Left renal cortex interstitium (tissue), 4 donors: ENCODE measurements around the gene SEMA5B. TPM values are rescaled to one million over a fixed set of nuclear protein-coding genes. Genes with fewer than 3 reads are reported as not detected.

Experiments used
- DNase-seq, 4 donors: peaks; one replicate each; pipeline ENCODE4 v3.0.0-alpha.2; 2013; ENCODE audit warnings: low read depth in 4 of 4, low spot score in 2 of 4, missing footprints in 1 of 4
- polyA plus RNA-seq, 4 donors: library from polyadenylated mRNA; unstranded; fragments of 120-200 nt; gene quantifications; one replicate each; pipeline ENCODE4 v1.2.1, GENCODE V29; 2013; ENCODE audit not compliant: insufficient read length in 4 of 4

Gene SEMA5B
- polyA plus RNA-seq, 4 donors, result 22.3 to 30.1 (median 25.6) TPM

- DNase-seq, result no peak
Measured at GRCh38 chr3:122930063-122930997, 97.2 kb downstream of the SEMA5B start.

DNA sequence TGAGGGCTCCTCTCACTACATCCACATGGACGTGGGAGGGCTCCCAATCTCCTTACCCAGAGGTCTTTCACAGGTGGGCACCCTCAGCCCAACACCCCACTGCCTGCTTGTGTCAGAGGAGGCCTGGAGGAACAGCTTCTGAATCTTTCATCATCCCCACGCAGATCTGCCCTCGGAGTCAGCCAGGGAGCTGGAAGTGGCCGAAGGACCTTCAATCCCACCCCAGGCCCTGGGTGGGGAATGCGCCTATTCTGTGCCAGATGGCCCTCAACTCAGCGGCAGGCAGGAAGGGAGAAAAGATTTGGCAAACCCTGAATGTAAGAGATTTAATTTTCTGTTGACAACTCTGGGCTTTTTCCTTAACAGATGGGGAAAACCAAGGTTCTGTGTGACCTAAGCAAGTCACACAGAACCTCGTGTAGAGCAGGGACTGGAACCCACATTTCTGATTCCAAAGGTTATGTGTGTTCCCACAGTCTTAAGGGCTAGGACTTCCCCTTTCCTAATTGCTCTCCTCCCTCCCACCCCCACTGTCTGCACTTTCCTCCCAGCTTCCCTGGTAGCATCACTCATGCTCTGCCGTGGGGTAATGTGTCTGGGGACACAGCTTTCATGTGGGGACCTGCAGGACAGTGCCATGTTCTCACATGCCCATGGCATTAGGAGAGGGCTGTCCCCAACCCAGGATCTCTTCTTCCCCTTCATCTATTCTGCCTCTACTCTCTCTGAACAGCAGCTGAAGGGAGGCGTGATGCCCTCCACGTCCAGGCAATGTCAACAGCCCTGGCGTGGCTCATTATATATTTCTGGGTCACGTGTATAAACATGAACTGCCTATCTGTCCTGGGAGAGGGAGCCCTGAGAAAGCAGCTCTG, 98.1 kb downstream of the SEMA5B start:
- no peak for DNase-seq

DNA sequence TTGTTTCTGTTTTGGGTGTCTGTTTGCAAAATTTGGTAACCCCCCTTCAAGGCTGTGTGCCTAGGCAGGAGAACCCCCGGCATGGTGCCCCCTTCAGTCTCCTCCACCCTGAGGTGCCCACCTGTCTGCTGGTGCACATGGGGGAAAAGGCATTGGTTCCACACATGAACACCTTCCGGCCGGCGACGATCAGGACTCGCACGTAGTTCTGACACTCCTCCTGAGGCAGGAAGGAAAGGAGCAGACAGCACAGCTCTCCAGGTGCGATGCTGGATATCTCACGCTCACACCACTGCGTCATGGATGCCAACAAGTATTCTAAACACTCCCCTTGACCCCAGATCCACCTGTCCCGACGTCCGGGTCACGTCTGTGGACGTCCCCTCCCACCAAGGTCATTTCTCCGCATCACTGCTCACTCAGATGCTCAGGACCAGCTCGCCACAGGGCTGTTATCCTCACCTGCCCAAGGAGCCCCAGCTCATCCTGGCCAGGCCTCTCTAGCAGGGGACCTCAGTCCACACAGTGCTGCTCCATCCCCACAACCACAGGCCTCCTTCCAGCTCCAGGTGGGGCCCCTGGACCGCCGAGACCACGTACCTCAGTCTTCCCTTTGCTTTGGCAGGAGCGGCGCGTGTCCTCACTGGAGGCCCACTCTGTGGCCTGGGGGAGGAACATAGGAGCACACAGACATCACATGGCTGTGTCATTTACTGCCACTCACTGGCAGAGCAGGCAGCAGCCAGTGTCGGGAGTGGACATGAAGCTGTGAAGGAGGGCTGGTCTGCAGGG, 99.0 kb downstream of the SEMA5B start:
- no peak for DNase-seq

- no peak for DNase-seq
Measured at GRCh38 chr3:122927726-122928125, 99.8 kb downstream of the SEMA5B start.

DNA sequence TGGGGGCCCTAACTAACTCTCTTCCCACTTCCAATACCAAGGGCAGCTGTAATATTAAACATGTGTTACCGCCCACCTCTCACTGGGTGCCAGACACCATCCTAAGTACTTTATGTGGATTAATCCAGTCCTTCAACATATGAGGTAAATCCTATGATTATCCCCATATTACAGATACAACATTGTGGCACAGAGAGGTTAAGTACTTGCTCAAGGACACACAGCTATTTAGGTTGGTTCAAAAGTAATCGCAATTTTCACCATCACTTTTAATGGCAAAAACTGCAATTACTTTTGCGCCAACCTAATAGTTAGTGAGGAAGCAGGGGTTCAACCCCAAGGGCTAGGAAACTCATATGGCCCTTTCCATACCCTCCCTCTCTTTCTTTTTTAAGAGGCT, 100.8 kb downstream of the SEMA5B start:
- DNase-seq, result no peak

DNA sequence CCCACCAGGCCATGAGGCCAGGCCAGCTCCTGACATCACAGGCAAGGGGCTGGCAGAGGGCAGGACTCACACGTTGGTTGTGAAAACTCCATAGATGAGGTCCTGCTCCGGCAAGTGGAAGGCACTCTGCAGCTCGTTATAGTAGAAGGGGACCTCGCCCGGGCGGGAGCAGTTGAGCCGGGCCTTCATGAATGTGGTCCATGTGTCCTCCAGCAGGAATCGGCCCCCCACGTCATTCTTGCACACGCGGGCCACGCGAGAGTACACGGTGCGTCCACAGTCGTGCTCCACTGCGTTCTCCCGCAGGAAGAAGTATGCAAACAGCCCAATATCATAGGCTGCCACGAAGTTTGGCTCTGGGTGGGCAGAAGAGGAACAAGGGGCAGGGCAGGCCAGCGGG, 101.2 kb downstream of the SEMA5B start:
- DNase-seq, result no peak

- no peak for DNase-seq
Measured at GRCh38 chr3:122925756-122926155, 101.8 kb downstream of the SEMA5B start.

- no peak for DNase-seq
Measured at GRCh38 chr3:122924056-122924455, 103.5 kb downstream of the SEMA5B start.

DNA sequence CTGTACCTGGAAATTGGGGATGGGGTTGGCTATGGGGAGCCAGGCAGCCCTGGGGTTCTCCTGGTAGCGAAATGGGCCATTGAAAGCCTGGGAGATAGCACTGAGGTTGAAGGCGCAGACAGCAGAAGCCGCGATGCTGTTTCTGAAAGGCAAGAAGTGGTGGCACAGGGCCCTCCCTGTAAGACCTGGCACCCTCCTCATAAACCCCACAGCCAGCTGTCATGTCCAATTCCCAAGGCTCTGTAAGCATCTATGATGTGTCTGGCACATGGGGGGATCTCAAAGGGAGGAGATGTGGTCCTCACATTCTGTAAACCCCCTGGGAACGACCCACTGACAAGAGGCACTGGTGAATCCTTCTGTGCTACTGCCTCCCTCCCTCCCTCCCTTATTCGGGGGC, 104.0 kb downstream of the SEMA5B start:
- DNase-seq, result no peak

GRCh38 chr3:122921791-122922651, 105.5 kb downstream of the SEMA5B start:
- no peak for DNase-seq

- no peak for DNase-seq
Measured at GRCh38 chr3:122920986-122921385, 106.6 kb downstream of the SEMA5B start.

- no peak for DNase-seq
Measured at GRCh38 chr3:122919291-122919610, 108.3 kb downstream of the SEMA5B start.

DNA sequence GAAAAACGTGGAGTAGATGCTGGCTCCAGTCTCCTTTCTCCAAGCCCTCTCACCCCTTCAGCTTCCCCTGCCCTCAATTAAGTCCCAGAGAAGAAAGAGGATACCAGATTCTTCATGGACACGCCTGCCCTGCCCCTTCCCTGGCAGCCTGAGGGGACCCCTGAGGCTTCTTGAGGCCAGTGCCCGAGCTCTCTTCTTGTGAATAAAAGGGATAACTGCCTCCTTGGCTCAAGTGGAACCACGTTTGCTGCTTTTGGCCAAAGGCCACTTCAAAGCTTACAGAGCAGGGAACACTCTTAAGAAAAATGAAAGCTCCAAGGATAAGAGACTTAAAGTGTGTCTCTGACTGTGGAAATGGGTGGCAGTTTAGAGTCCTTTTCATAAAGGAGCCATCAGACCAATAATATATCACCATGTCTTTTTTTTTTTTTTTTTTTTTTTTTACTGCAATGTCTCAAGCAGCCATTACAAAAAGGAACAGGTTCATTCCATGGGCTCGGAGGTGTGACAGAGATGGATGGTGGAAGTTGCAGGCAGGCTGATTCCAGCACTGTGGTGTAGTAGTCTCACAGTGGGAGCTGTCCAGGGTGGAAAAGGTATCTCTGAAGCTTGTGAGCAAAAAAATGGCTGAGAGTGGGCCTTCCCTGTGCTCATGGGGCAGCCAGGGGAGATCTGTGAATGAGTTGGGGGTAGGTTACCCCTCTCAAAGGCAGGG, 108.8 kb downstream of the SEMA5B start:
- DNase-seq, result no peak

GRCh38 chr3:122917412-122917811, 110.2 kb downstream of the SEMA5B start:
- DNase-seq, result no peak

DNA sequence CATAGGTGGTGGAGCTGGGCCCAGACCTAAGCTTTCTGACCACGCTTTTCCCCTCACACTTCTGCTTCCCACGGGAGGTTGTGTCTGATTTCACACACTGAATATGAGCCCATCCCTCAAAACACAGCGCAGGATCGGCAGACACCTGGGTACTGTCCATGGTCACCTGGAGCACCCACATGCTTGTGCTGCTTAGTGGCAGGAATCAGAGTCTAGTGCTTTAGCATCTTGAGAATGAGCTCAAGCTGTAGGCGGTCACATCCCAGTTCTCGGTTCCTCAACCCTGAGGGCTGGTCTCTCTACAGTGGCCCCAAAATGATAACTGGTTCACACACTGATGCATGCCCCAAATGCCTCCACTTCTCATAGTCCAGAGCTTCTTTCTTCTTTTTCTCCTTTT, 111.0 kb downstream of the SEMA5B start:
- DNase-seq, result no peak

GRCh38 chr3:122916084-122916483, 111.5 kb downstream of the SEMA5B start:
- no peak for DNase-seq

DNA sequence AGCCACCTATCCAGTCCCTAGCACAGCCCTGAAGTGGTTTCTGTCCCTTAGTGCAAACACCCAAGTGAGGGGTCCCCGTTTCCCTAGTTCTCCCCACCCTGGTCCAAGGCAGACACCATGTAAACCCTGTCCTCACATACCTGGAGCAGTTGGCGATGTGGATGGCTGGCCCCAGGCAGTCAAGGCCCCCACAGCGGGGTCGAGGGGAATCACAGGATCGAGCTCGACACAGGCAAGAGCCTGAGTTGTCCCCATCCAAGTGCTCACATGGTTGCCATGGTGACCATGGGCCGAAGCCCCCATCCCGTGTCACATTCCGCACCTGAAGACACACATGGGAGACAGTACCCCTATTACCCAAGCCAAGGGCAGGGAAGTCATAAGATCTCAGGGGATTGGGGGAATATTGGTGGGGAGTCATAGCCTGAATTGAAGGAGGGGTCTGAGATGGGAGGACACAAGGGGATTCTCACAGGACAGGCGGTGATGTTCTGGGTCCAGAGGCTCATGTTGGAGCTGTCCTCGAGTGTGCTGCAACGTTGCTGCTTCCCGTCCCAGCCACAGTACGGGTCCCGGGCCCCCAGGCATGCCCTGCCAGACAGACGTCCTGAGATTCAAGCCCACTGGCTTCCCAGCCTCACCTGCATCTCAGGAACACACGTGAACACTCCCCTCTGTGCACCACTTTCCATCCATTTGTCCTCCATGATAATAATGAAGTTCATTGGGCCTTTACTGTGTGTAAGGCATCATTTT, 112.1 kb downstream of the SEMA5B start:
- DNase-seq, result no peak

DNA sequence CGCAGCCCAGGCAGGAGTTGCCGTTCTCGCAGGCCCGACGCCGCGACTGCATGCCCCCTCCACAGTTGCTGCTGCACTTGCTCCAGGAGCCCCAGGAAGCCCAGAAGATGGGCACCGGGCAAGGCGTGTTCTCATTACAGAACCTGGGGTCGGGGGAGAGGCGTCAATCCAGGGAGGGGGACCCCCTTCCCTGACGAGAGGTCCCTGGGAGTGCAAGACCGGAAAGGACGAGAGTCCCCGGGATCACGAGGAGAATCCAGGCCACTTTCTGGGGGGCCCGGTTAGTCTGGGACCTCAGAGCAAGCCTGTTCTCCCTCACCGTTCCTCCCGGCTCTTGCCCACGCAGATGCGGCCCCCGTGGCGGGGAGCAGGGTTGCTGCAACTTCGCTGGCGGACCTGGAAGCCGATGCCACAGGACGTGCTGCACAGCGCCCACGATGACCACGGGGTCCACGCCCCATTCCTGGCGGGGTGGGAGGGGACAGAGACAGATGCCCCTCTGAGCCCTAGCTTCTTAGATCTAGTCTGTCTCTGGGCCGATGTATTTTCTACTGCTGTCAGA, 113.9 kb downstream of the SEMA5B start:
- DNase-seq, result no peak
